Smooth muscle cell (in vitro differentiated cells): ENCODE measurements around the gene RIT2. TPM values are rescaled to one million over a fixed set of nuclear protein-coding genes. Genes with fewer than 3 reads are reported as not detected.

ENCODE experiments used
- DNase-seq: peaks from one replicate; lab custom pipeline; 2025; ENCODE audit not compliant: unreplicated experiment; lab: John Stamatoyannopoulos, UW
- H2AFZ ChIP-seq: fragments of 200-600 bp; sonication (generic); 2 replicates; pipeline ENCODE4 v1.6.0; 2016; ENCODE audit warnings: antibody characterized with exemption, low read depth, mild to moderate bottlenecking
- H3F3A ChIP-seq: fragments of 200-600 bp; sonication (generic); 2 replicates; pipeline ENCODE4 v1.6.0; 2017; ENCODE audit warnings: antibody characterized with exemption, low read depth
- H3K27ac ChIP-seq: fragments of 200-600 bp; sonication (generic); 2 replicates; pipeline ENCODE4 v1.5.1; 2016; ENCODE audit warnings: low read depth, mild to moderate bottlenecking
- H3K27me3 ChIP-seq: fragments of 200-600 bp; sonication (generic); 2 replicates; pipeline ENCODE4 v1.6.1; 2016; ENCODE audit warnings: low read depth, mild to moderate bottlenecking
- H3K36me3 ChIP-seq: fragments of 200-600 bp; sonication (generic); 2 replicates; pipeline ENCODE4 v1.5.1; 2016; ENCODE audit warnings: low read depth
- H3K4me1 ChIP-seq: fragments of 200-600 bp; sonication (generic); 2 replicates; pipeline ENCODE4 v1.5.1; 2016; ENCODE audit warnings: low read depth
- H3K4me2 ChIP-seq: fragments of 200-600 bp; sonication (generic); 2 replicates; pipeline ENCODE4 v1.6.0; 2016; ENCODE audit warnings: mild to moderate bottlenecking
- H3K4me3 ChIP-seq: fragments of 200-600 bp; sonication (generic); 2 replicates; pipeline ENCODE4 v1.5.1; 2016; ENCODE audit warnings: mild to moderate bottlenecking
- H3K79me2 ChIP-seq: fragments of 200-600 bp; sonication (generic); 2 replicates; pipeline ENCODE4 v1.6.0; 2016; ENCODE audit warnings: low read depth, mild to moderate bottlenecking
- H3K9ac ChIP-seq: fragments of 200-600 bp; sonication (generic); 2 replicates; pipeline ENCODE4 v1.6.0; 2016; ENCODE audit warnings: low read depth
- H3K9me3 ChIP-seq: fragments of 200-600 bp; sonication (generic); replicated peaks from 2 replicates; pipeline ENCODE4 v1.5.1; 2016; ENCODE audit warnings: low read depth
- H4K20me1 ChIP-seq: fragments of 200-600 bp; sonication (generic); 2 replicates; pipeline ENCODE4 v1.6.0; 2016; ENCODE audit warnings: low read depth
- WGBS: methylation state at CpG from one replicate; pipeline ENCODE4 v1.1.7; 2016; ENCODE audit warnings: low lambda C conversion rate; 5-methylcytosine and 5-hydroxymethylcytosine counted together
- polyA plus RNA-seq: library from polyadenylated mRNA; unstranded; fragments of >200 nt; fragmentation: Nextera tagmentation; extraction: Ambion mirVana; gene quantifications from 2 replicates; pipeline ENCODE4 v1.2.1, GENCODE V29; 2016
- total RNA-seq: library from RNA; depleted of rRNA; stranded (reverse); fragments of >200 nt; gene quantifications from 2 replicates; pipeline ENCODE4 v1.2.3, GENCODE V29; 2014
- TF ChIP-seq, protein P1 (sequence below): fragments of 200-600 bp; sonication (generic); IDR thresholded peaks from 2 replicates; pipeline ENCODE4 v1.5.1; 2017; ENCODE audit warnings: borderline replicate concordance, mild to moderate bottlenecking, antibody characterized with exemption; ENCODE audit not compliant: insufficient read depth, poor library complexity, severe bottlenecking

Gene RIT2
- total and polyA plus RNA-seq, 2 experiments from 2014 or later = not detected

- H3K9ac ChIP-seq = no peak overlapping the region
- no peak for DNase-seq
- H3K4me1 ChIP-seq = no peaks in the 10 kb centered on the region
- no peaks in the 10 kb centered on the region for H3K79me2 ChIP-seq
- no peaks in the 10 kb centered on the region for H4K20me1 ChIP-seq
- TF ChIP-seq, protein P1, sequence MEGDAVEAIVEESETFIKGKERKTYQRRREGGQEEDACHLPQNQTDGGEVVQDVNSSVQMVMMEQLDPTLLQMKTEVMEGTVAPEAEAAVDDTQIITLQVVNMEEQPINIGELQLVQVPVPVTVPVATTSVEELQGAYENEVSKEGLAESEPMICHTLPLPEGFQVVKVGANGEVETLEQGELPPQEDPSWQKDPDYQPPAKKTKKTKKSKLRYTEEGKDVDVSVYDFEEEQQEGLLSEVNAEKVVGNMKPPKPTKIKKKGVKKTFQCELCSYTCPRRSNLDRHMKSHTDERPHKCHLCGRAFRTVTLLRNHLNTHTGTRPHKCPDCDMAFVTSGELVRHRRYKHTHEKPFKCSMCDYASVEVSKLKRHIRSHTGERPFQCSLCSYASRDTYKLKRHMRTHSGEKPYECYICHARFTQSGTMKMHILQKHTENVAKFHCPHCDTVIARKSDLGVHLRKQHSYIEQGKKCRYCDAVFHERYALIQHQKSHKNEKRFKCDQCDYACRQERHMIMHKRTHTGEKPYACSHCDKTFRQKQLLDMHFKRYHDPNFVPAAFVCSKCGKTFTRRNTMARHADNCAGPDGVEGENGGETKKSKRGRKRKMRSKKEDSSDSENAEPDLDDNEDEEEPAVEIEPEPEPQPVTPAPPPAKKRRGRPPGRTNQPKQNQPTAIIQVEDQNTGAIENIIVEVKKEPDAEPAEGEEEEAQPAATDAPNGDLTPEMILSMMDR = no peak
- H3K4me3 ChIP-seq = no peak overlapping the region
- H3F3A ChIP-seq = peaks cover 4% of the 10 kb centered on the region
- H3K27ac ChIP-seq = no peak overlapping the region
- H3K4me2 ChIP-seq = no peak overlapping the region
- H3K9me3 ChIP-seq = no peaks in the 10 kb centered on the region
- 91% methylated on average over 3 of the region's 3 CpGs for WGBS
- no peaks in the 10 kb centered on the region for H3K36me3 ChIP-seq
- no peaks in the 10 kb centered on the region for H3K27me3 ChIP-seq
- H2AFZ ChIP-seq = no peak overlapping the region
These were observed 359.3 kb downstream of the RIT2 start for GRCh38 chr18:42756214-42756613.

GRCh38 chr18:42752916-42753315 lies 362.6 kb downstream of the RIT2 start:
- Histone ChIP-seq H3K27me3 (no peaks in the 10 kb centered on the region), H3K4me3 (no peak overlapping the region)
- DNase-seq = no peak

DNA sequence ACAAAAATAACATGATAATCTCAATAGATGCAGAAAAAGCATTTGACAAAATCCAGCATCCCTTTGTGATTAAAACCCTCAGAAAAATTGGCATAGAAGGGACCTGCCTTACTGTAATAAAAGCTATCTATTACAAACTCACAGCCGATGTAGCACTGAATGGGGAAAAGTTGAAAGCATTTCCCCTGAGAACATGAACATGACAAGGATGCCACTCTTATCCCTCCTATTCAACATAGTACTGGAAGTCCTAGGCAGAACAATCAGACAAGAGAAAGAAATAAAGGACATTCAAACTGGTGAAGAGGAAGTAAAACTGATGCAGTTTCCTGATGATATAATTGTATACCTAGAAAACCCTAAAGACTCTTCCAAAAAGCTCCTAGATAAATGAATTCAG lies 368.7 kb downstream of the RIT2 start:
- Histone ChIP-seq H2AFZ (no peak overlapping the region), H4K20me1 (no peaks in the 10 kb centered on the region), H3K79me2 (no peaks in the 10 kb centered on the region), H3K4me1 (peaks cover 9% of the 10 kb centered on the region), H3K4me3 (no peak overlapping the region), H3F3A (no peaks in the 10 kb centered on the region), H3K27me3 (no peaks in the 10 kb centered on the region), H3K36me3 (no peaks in the 10 kb centered on the region), H3K4me2 (no peak overlapping the region), H3K27ac (no peak overlapping the region), H3K9me3 (no peaks in the 10 kb centered on the region), H3K9ac (no peak overlapping the region)
- WGBS = 83% methylated on average over 1 of the region's 1 CpG
- TF ChIP-seq, protein P1 = no peak
- DNase-seq = no peak

More at GRCh38 chr18:42752916-42753315, 362.6 kb downstream of the RIT2 start:
- H3F3A ChIP-seq = no peaks in the 10 kb centered on the region
- no peak overlapping the region for H2AFZ ChIP-seq
- no peaks in the 10 kb centered on the region for H3K79me2 ChIP-seq
- H3K4me2 ChIP-seq = no peak overlapping the region
- no peak overlapping the region for H3K9ac ChIP-seq
- H3K9me3 ChIP-seq = no peaks in the 10 kb centered on the region
- TF ChIP-seq, protein P1 = no peak
- no peaks in the 10 kb centered on the region for H3K4me1 ChIP-seq
- no peaks in the 10 kb centered on the region for H4K20me1 ChIP-seq
- no peak overlapping the region for H3K27ac ChIP-seq
- H3K36me3 ChIP-seq = no peaks in the 10 kb centered on the region
- 95% methylated on average over 4 of the region's 4 CpGs for WGBS

- no peaks in the 10 kb centered on the region for H3K9me3 ChIP-seq
- no peak overlapping the region for H3K9ac ChIP-seq
- H3K4me2 ChIP-seq = no peak overlapping the region
- no peaks in the 10 kb centered on the region for H3K36me3 ChIP-seq
- DNase-seq = no peak
- peaks cover 14% of the 10 kb centered on the region for H3K4me1 ChIP-seq
- no peaks in the 10 kb centered on the region for H3F3A ChIP-seq
- no peak overlapping the region for H3K4me3 ChIP-seq
- TF ChIP-seq, protein P1 = no peak
- no peak overlapping the region for H3K27ac ChIP-seq
- H3K27me3 ChIP-seq = no peaks in the 10 kb centered on the region
- H2AFZ ChIP-seq = no peak overlapping the region
- no peaks in the 10 kb centered on the region for H3K79me2 ChIP-seq
- H4K20me1 ChIP-seq = no peaks in the 10 kb centered on the region
These were observed 369.6 kb downstream of the RIT2 start for GRCh38 chr18:42745931-42746330.
